GM19328 (cell line): ENCODE results near the gene P2RX1.
"Not testable (repeated sequence)": the region's sequence is repeated elsewhere in the genome, so short reads cannot be mapped to it uniquely, and the experiment has no call there.

Experiments
- ATAC-seq: cut with Tn5 transposase; IDR thresholded peaks from one replicate; pipeline ENCODE4 v1.9.1; 2021; ENCODE audit warnings: mild to moderate bottlenecking, moderate library complexity; ENCODE audit not compliant: unreplicated experiment

Gene P2RX1

GRCh38 chr17:3861761-3862681 is 54.2 kb downstream of the P2RX1 start:
- ATAC-seq = no peak

GRCh38 chr17:3860939-3861700 is 55.1 kb downstream of the P2RX1 start:
- ATAC-seq = no peak

GRCh38 chr17:3859940-3860339 is 56.3 kb downstream of the P2RX1 start:
- ATAC-seq = no peak

GRCh38 chr17:3857261-3858105 is 58.8 kb downstream of the P2RX1 start:
- no peak for ATAC-seq

GRCh38 chr17:3854204-3854603 is 62.1 kb downstream of the P2RX1 start:
- not testable (repeated sequence) for ATAC-seq

- no peak for ATAC-seq
Observed at GRCh38 chr17:3852561-3852960, 63.7 kb downstream of the P2RX1 start.

GRCh38 chr17:3851461-3852100 is 64.7 kb downstream of the P2RX1 start:
- no peak for ATAC-seq

- ATAC-seq = no peak
Observed at GRCh38 chr17:3848229-3848835, 67.9 kb downstream of the P2RX1 start.

GRCh38 chr17:3847165-3847670 is 69.0 kb downstream of the P2RX1 start:
- ATAC-seq = no peak
